ENCODE data around the gene INPP5F. TPM values are rescaled to one million over a fixed set of nuclear protein-coding genes. Genes with fewer than 3 reads are reported as not detected.
A peak's percentile ranks its signal among the peaks of the same experiment; 100 is the strongest.

INPP5F gene
- polyA plus RNA-seq, 1 of the 3 experiments (the other 2 are of a cell fraction): 7.8 TPM

- no peaks in the 10 kb centered on the region for H3K27me3 ChIP-seq (ENCODE audit: insufficient read depth)
- peaks cover 9 to 23% of the 10 kb centered on the region in 2 experiments; a peak in 3 of 4 replicates for H3K4me1 ChIP-seq (ENCODE audit: control insufficient read depth in 1 of 2, insufficient read depth in 2 of 2, low read depth in 1 of 2, low read length in 1 of 2)
- peak overlapping the region; percentile 98 for H3K4me2 ChIP-seq
- WGBS (ENCODE audit: low lambda C conversion rate): 66% methylated on average over 21 of the region's 21 CpGs
- peak overlapping the region; percentile 84 for H3K9ac ChIP-seq
- H3K9me2 ChIP-seq: no peaks in the 10 kb centered on the region
- TF ChIP-seq USF2 (IDR thresholded peaks at IDR 0.05; ENCODE audit: borderline replicate concordance, low read depth, low read length): no peak
- TF ChIP-seq MAX (IDR thresholded peaks at IDR 0.05; ENCODE audit: low read depth): 0 out of 2 replicates have a peak, but pooled peaks have one; percentile 17
- no peak for TF ChIP-seq RFX5 (IDR thresholded peaks at IDR 0.05; ENCODE audit: low read length)
- no peak for TF ChIP-seq SMC3 (IDR thresholded peaks at IDR 0.05; ENCODE audit: low read depth, low read length)
- no peaks in the 10 kb centered on the region for H3K9me3 ChIP-seq
- H3K79me2 ChIP-seq (ENCODE audit: insufficient read depth): peaks cover 31% of the 10 kb centered on the region
- CTCF ChIA-PET: interaction anchor here (0.8 to 3.6 kb wide), 5 partner anchors 11 to 135 kb away, joined by 3 to 16 read pairs (median 4); no protein-coding TSS in a partner anchor
- POLR2A ChIA-PET: interaction anchor here (1.1 kb wide), 1 partner anchor 147 kb away, joined by 7 read pairs; the partner anchor contains the start of gene MCMBP
- H3F3A ChIP-seq (replicated peaks; ENCODE audit: insufficient read depth): peaks cover 11% of the 10 kb centered on the region
- no peak for DNase-seq
- H2AFZ ChIP-seq (ENCODE audit: low read depth): peak overlapping the region; percentile 96
- H3K4me3 ChIP-seq (ENCODE audit: low read depth in 2 of 2, low read length in 1 of 2): peak overlapping the region; percentile 56 to 69
- no peaks in the 10 kb centered on the region for H4K20me1 ChIP-seq (ENCODE audit: insufficient read depth)
- H3K27ac ChIP-seq (ENCODE audit: low read depth in 2 of 2, low read length in 1 of 2): peak overlapping the region; percentile 76 to 85
- H3K36me3 ChIP-seq (replicated peaks in 1 of 2; ENCODE audit: control insufficient read depth in 1 of 2, insufficient read depth in 2 of 2, low read length in 1 of 2): no peaks in the 10 kb centered on the region
Observed at GRCh38 chr10:119724593-119725516, 995 bp upstream of the INPP5F start.

DNA sequence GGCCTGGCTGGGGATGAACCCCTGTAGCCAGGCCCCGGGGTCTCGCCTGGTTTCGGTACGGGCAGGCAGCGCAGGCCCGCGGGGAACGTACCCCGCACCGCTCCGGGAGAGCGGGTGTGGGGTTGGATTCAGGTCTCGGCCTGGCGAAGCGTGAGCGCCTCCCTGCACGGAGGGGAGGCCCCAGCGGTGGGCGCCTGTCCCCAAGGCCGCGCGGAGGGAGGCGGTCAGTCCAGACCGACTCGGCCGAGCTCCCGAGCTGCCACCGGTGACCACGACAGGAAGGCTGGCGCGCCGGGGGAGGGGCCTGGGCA is 378 bp upstream of the INPP5F start:
- Histone ChIP-seq H3K4me3 (ENCODE audit: low read depth in 2 of 2, low read length in 1 of 2) (peak overlapping the region; percentile 56 to 69), H3K9me2 (no peaks in the 10 kb centered on the region), H3K36me3 (replicated peaks in 1 of 2; ENCODE audit: control insufficient read depth in 1 of 2, insufficient read depth in 2 of 2, low read length in 1 of 2) (peaks cover 0 to 3% of the 10 kb centered on the region in 2 experiments), H3F3A (replicated peaks; ENCODE audit: insufficient read depth) (peaks cover 11% of the 10 kb centered on the region), H3K27ac (ENCODE audit: low read depth in 2 of 2, low read length in 1 of 2) (peak overlapping the region; percentile 76 to 85), H3K27me3 (ENCODE audit: insufficient read depth) (no peaks in the 10 kb centered on the region), H3K4me1 (ENCODE audit: control insufficient read depth in 1 of 2, insufficient read depth in 2 of 2, low read depth in 1 of 2, low read length in 1 of 2) (peaks cover 9 to 23% of the 10 kb centered on the region in 2 experiments; a peak in 3 of 4 replicates), H4K20me1 (ENCODE audit: insufficient read depth) (no peaks in the 10 kb centered on the region), H3K79me2 (ENCODE audit: insufficient read depth) (peaks cover 37% of the 10 kb centered on the region), H2AFZ (ENCODE audit: low read depth) (peak overlapping the region; percentile 96), H3K9ac (peak overlapping the region; percentile 84), H3K9me3 (no peaks in the 10 kb centered on the region), H3K4me2 (peak overlapping the region; percentile 98)
- ChIA-PET POLR2A (interaction anchor here (0.6 to 1.1 kb wide), 5 partner anchors 9 to 167 kb away, joined by 3 to 7 read pairs (median 3); partner anchors contain the start of genes MCMBP and SEC23IP), CTCF (interaction anchor here (0.9 to 3.6 kb wide), 5 partner anchors 11 to 137 kb away, joined by 3 to 16 read pairs (median 4); no protein-coding TSS in a partner anchor)
- DNase-seq: no peak
- 4% methylated on average over 22 of the region's 32 CpGs for WGBS (ENCODE audit: low lambda C conversion rate)
- TF ChIP-seq EP300 (IDR thresholded peaks at IDR 0.05; ENCODE audit: borderline replicate concordance in 1 of 2, low read depth in 1 of 2, low read length in 1 of 2): no peak
- TF ChIP-seq POLR2AphosphoS5 (IDR thresholded peaks at IDR 0.05; ENCODE audit: low read depth, low read length): peak; percentile 77
- TF ChIP-seq FOXJ3 (CRISPR knock-in tag; IDR thresholded peaks at IDR 0.05): no peak
- peak; percentile 53; the same call in 1 of the 2 replicates for TF ChIP-seq MXI1 (IDR thresholded peaks at IDR 0.05; ENCODE audit: low read depth, low read length)
- no peak for TF ChIP-seq FOSL2 (IDR thresholded peaks at IDR 0.05; ENCODE audit: borderline replicate concordance, low read depth)
- no peak for TF ChIP-seq USF2 (IDR thresholded peaks at IDR 0.05; ENCODE audit: borderline replicate concordance, low read depth, low read length)
- TF ChIP-seq CHD2 (IDR thresholded peaks at IDR 0.05; ENCODE audit: low read length, partially characterized antibody): peak; percentile 2
- no peak for TF ChIP-seq ELF1 (IDR thresholded peaks at IDR 0.05)
- TF ChIP-seq SIN3A (IDR thresholded peaks at IDR 0.05; ENCODE audit: borderline replicate concordance, low read depth, low read length): 0 out of 2 replicates have a peak, but pooled peaks have one; percentile 14
- no peak for TF ChIP-seq RXRA (IDR thresholded peaks at IDR 0.05; ENCODE audit: borderline replicate concordance, low read depth)

Measured in SK-N-SH (cell line).